Heart left ventricle (tissue), 13 donors: Measurements from ENCODE around the gene ADGRG6.

Experiments
- POLR2A ChIP-seq, 2 donors: fragments of 450-650 bp; IDR thresholded peaks; one replicate each; pipeline ENCODE4 v1.6.1; 2017; ENCODE audit warnings: antibody characterized with exemption in 2 of 2, mild to moderate bottlenecking in 2 of 2, moderate library complexity in 2 of 2
- TF ChIP-seq, protein P1 (sequence below), 12 donors: fragments of 200-600 bp; sonication (generic) in 4 of 12; IDR thresholded peaks; one replicate each; pipeline versions ENCODE4 v1.5.0 to v1.8.0; 2018 to 2022; ENCODE audit warnings: antibody characterized with exemption in 12 of 12, mild to moderate bottlenecking in 5 of 12
- donor health status: ischemic (EF 13 %, LVEDD 7.1; RV severe dilation, severe dysfunction).
- donor health status: DM: no; HTN: yes; CAD: no.
- donor health status: DM: no; HTN: no; CAD: no.
- donor health status: ischemic (EF 25% LVEDD 6.9; RV normal size, moderate dysfunction).
- donor health status: ischemic (EF 25% LVEDD 5.7; RV mildly dilated, moderate dysfunction).
- donor health status: ischemic (EF 35%, LVEDD 5.7; RV mildly dilated, moderate dysfunction).
- donor health status: nonischemic (EF 11% LVEDD 7.7; RV severe dilation, severe dysfunction).
- donor health status: DM: yes; HTN: yes; CAD: no.
- donor health status: PGD.
- donor health status: ischemic (EF 29% LVEDD 5.4; RV normal size, mild dysfunction).
- donor health status: nonischemic (EF 23%, LVEDD 6.1; RV moderate dilation, normal function).

DNA sequence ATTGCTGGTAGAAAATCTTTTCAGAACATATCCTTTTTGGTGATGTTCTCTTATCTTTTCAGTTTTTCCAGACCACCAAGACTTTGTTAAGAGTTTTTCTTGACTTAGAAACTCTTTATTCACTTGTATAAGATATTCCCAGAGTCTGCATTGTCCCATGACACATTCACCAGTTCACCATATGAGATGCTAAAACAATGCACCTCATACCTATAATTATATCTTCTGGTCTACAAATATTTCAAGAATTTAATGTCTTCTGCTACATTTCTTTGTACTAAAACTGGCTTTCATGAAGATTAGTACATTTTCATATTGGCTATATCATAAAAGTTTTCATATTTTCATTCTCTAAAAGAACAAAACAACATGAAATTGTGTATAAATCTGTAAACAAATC lies 111.3 kb downstream of the ADGRG6 start:
- TF ChIP-seq, protein P1, sequence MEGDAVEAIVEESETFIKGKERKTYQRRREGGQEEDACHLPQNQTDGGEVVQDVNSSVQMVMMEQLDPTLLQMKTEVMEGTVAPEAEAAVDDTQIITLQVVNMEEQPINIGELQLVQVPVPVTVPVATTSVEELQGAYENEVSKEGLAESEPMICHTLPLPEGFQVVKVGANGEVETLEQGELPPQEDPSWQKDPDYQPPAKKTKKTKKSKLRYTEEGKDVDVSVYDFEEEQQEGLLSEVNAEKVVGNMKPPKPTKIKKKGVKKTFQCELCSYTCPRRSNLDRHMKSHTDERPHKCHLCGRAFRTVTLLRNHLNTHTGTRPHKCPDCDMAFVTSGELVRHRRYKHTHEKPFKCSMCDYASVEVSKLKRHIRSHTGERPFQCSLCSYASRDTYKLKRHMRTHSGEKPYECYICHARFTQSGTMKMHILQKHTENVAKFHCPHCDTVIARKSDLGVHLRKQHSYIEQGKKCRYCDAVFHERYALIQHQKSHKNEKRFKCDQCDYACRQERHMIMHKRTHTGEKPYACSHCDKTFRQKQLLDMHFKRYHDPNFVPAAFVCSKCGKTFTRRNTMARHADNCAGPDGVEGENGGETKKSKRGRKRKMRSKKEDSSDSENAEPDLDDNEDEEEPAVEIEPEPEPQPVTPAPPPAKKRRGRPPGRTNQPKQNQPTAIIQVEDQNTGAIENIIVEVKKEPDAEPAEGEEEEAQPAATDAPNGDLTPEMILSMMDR (IDR thresholded peaks at IDR 0.05), result no peak
- no peak for TF ChIP-seq POLR2A (IDR thresholded peaks at IDR 0.05)
